Heart right ventricle (tissue), 16 donors: ENCODE results near the gene HOXD1. TPM values are rescaled to one million over a fixed set of nuclear protein-coding genes. Genes with fewer than 3 reads are reported as not detected.

Experiments used
- ATAC-seq, 8 donors: fragments of 200-7000 bp; cut with Tn5 transposase; one replicate each; pipeline ENCODE4 v1.9.1; 2020; ENCODE audit warnings: mild to moderate bottlenecking in 8 of 8, moderate library complexity in 8 of 8, moderate number of reproducible peaks in 1 of 8
- DNase-seq, 2 donors: peaks; one replicate each; pipeline ENCODE4 v3.0.0-alpha.2; 2020
- H3K27ac ChIP-seq, 10 donors: fragments of 200-600 bp; sonication (generic) in 2 of 10; one replicate each; pipeline versions ENCODE4 v1.5.0 to v1.8.0; 2020 to 2022; ENCODE audit warnings: mild to moderate bottlenecking in 3 of 10
- H3K27me3 ChIP-seq, 7 donors: fragments of 200-600 bp; one replicate each; pipeline ENCODE4 v1.8.0; 2021 to 2022; ENCODE audit warnings: mild to moderate bottlenecking in 2 of 7
- H3K36me3 ChIP-seq, 9 donors: fragments of 200-600 bp; sonication (generic) in 1 of 9; one replicate each; pipeline versions ENCODE4 v1.5.0 to v1.8.0; 2020 to 2022; ENCODE audit warnings: mild to moderate bottlenecking in 2 of 9
- H3K4me1 ChIP-seq, 9 donors: fragments of 200-600 bp; sonication (generic) in 1 of 9; one replicate each; pipeline versions ENCODE4 v1.5.0 to v1.8.0; 2020 to 2022; ENCODE audit warnings: mild to moderate bottlenecking in 4 of 9
- H3K4me3 ChIP-seq, 10 donors: fragments of 200-600 bp; sonication (generic) in 2 of 10; one replicate each; pipeline versions ENCODE4 v1.5.0 to v1.8.0; 2020 to 2022; ENCODE audit warnings: mild to moderate bottlenecking in 7 of 10, moderate library complexity in 2 of 10
- H3K9me3 ChIP-seq, 11 donors: fragments of 200-600 bp in 10 of 11; sonication (generic) in 2 of 11; one replicate each; pipeline versions ENCODE4 v1.5.0 to v1.8.0; 2013 to 2022; ENCODE audit warnings: mild to moderate bottlenecking in 2 of 11, control low read depth in 1 of 11, moderate library complexity in 1 of 11
- CTCF ChIP-seq, 9 donors: fragments of 200-600 bp; sonication (generic) in 2 of 9; IDR thresholded peaks; one replicate each; pipeline versions ENCODE4 v1.5.0 to v1.8.0; 2021 to 2022; ENCODE audit warnings: antibody characterized with exemption in 9 of 9, mild to moderate bottlenecking in 5 of 9, moderate library complexity in 1 of 9
- WGBS, 2 donors: extraction: QIAGEN DNeasy Blood & Tissue Kit; methylation state at CpG; one replicate each; pipeline ENCODE4 v1.1.7; 2013; ENCODE audit warnings: inconsistent platforms in 1 of 2; 5-methylcytosine and 5-hydroxymethylcytosine counted together
- intact Hi-C, 10 donors: fragments of 100-400 bp; cut with DNase I; formaldehyde crosslinking; loops; one replicate each; pipeline versions ENCODE4 v1.11.1 to v1.14.2; 2022
- polyA plus RNA-seq, 2 donors: library from polyadenylated mRNA; stranded (reverse); fragments of 200-250 nt; gene quantifications; one replicate each; pipeline ENCODE4 v1.2.3, GENCODE V29; 2013
- total RNA-seq, 10 donors: library from RNA; stranded (reverse); fragmentation: NEBNext Ultra II Directional in 3 of 10; extraction: Animal tissue kit (Norgen Biotek cat#: 25700) in 3 of 10; gene quantifications; one replicate each; pipeline versions ENCODE4 v1.2.1 to v1.2.4, GENCODE V29; 2021 to 2023
- donor health status: Arrhythmogenic right ventricular cardiomyopathy.
- donor health status: ischemic (EF 13 %, LVEDD 7.1; RV severe dilation, severe dysfunction).
- donor health status: healthy with polysubstance abuse.
- donor health status: DM: no; HTN: yes; CAD: no.
- donor health status: DM: no; HTN: no; CAD: no.
- donor health status: ischemic (EF 25% LVEDD 6.9; RV normal size, moderate dysfunction).
- donor health status: ischemic (EF 25% LVEDD 5.7; RV mildly dilated, moderate dysfunction).
- donor health status: healthy.
- donor health status: DM: yes; HTN: yes; CAD: no.
- donor health status: Ischemic cardiomyopathy.
- donor health status: ischemic (EF 35%, LVEDD 5.7; RV mildly dilated, moderate dysfunction).
- donor health status: nonischemic (EF 11% LVEDD 7.7; RV severe dilation, severe dysfunction).
- donor health status: DM: yes; HTN: yes; CAD: no.
- donor health status: PGD.
- donor health status: ischemic (EF 29% LVEDD 5.4; RV normal size, mild dysfunction).
- donor health status: nonischemic (EF 23%, LVEDD 6.1; RV moderate dilation, normal function).

The HOXD1 gene
- total and polyA plus RNA-seq, 12 donors: 0.03 to 0.23 (median 0.17) TPM; not detected in 8

- DNase-seq (no peak), ATAC-seq (no peak)
- intact Hi-C loops: no loop called here
- no peaks in the 10 kb centered on the region for H3K36me3 ChIP-seq
- 13 to 23% methylated on average over 6 of the region's 6 CpGs for whole genome bisulfite sequencing, 2 donors
- H3K9me3 ChIP-seq: no peaks in the 10 kb centered on the region
- no peak overlapping the region for H3K4me3 ChIP-seq
- peaks cover 7 to 44% (median 20%) of the 10 kb centered on the region in 9 donors for H3K4me1 ChIP-seq
- H3K27me3 ChIP-seq: peaks cover 63 to 100% (median 100%) of the 10 kb centered on the region in 7 donors
- no peak for TF ChIP-seq CTCF (IDR thresholded peaks at IDR 0.05)
- H3K27ac ChIP-seq: no peak overlapping the region
These were observed 33.0 kb upstream of the HOXD1 start for GRCh38 chr2:176155356-176156044.

- 13 to 33% methylated on average over 8 of the region's 8 CpGs for WGBS, 2 donors
- no peak for DNase-seq
- H3K27ac ChIP-seq: no peak overlapping the region
- H3K4me1 ChIP-seq: peaks cover 7 to 48% (median 20%) of the 10 kb centered on the region in 9 donors
- no peaks in the 10 kb centered on the region for H3K9me3 ChIP-seq
- H3K4me3 ChIP-seq: no peak overlapping the region
- ATAC-seq: no peak
- no peaks in the 10 kb centered on the region for H3K36me3 ChIP-seq
- intact Hi-C loops: no loop called here
- peaks cover 61 to 100% (median 100%) of the 10 kb centered on the region in 7 donors for H3K27me3 ChIP-seq
- TF ChIP-seq CTCF (IDR thresholded peaks at IDR 0.05): no peak
These were observed 32.1 kb upstream of the HOXD1 start for GRCh38 chr2:176156301-176156806.

- DNase-seq (no peak), ATAC-seq (no peak)
- intact Hi-C loops: no loop called here
- peak within 1 kb of the TSS in 4 of 10 donors; percentile 3 to 39 (median 22) for H3K4me3 ChIP-seq
- peaks cover 55 to 100% (median 100%) of the 10 kb centered on the region in 7 donors for H3K27me3 ChIP-seq
- 4 to 8% methylated on average over 48 of the region's 48 CpGs for WGBS, 2 donors
- no peak for TF ChIP-seq CTCF (IDR thresholded peaks at IDR 0.05)
- H3K27ac ChIP-seq: no peak within 1 kb of the TSS
- H3K4me1 ChIP-seq: peaks cover 7 to 44% (median 20%) of the 10 kb centered on the region in 9 donors
- no peaks in the 10 kb centered on the region for H3K36me3 ChIP-seq
- no peaks in the 10 kb centered on the region for H3K9me3 ChIP-seq
These were observed 31.5 kb upstream of the HOXD1 start, which contains the start of gene HOXD3 for GRCh38 chr2:176156807-176157498. Gene HOXD3 (plus strand): TSS chr2:176157307. CDS start chr2:176169115, 11,808 bp downstream.

GRCh38 chr2:176157499-176158185 is 30.8 kb upstream of the HOXD1 start:
- Histone ChIP-seq H3K36me3 (no peaks in the 10 kb centered on the region), H3K4me1 (peaks cover 7 to 47% (median 21%) of the 10 kb centered on the region in 9 donors), H3K27me3 (peaks cover 56 to 100% (median 100%) of the 10 kb centered on the region in 7 donors), H3K27ac (no peak overlapping the region), H3K9me3 (no peaks in the 10 kb centered on the region), H3K4me3 (peak overlapping the region in 4 of 10 donors; percentile 3 to 39 (median 22))
- intact Hi-C loops: no loop called here
- WGBS, 2 donors: 6 to 9% methylated on average over 43 of the region's 43 CpGs
- no peak for TF ChIP-seq CTCF (IDR thresholded peaks at IDR 0.05)
- ATAC-seq: no peak
- no peak for DNase-seq
